GM12891 (cell line): Measurements from ENCODE around the gene UBE2U.

Experiments
- POLR2A ChIP-seq: IDR thresholded peaks from 2 replicates; pipeline ENCODE4 v1.6.1; 2011; ENCODE audit warnings: low read depth, low read length, control low read depth
- POLR2AphosphoS5 ChIP-seq: IDR thresholded peaks from 2 replicates; pipeline ENCODE4 v1.6.1; 2011; ENCODE audit warnings: low read depth, low read length, control low read depth
- SPI1 ChIP-seq: IDR thresholded peaks from 2 replicates; pipeline ENCODE4 v1.6.1; 2011; ENCODE audit warnings: low read depth, low read length, control low read depth
- TAF1 ChIP-seq: IDR thresholded peaks from 2 replicates; pipeline ENCODE4 v1.6.1; 2011; ENCODE audit warnings: low read depth, low read length, control low read depth

DNA sequence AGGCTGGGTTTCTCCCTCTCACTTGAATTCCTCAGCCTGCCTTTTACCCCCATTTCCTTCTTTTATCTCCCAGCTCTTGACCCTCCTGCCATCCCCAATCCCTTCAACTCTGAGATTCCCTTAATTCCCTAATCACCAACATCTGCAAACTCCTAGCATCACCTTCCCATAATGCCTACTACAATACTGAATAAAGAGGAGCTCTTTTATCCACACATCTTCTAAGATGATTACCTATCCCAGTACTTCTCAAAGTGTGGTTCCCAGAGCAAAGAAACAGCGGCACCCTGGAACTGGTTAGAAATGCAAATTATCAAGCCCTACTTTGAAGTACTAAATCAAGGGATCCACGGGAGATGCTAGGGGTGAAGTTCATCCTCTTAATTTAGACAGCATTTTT is 21.2 kb upstream of the UBE2U start:
- TF ChIP-seq POLR2A (no peak), POLR2AphosphoS5 (no peak), TAF1 (no peak), SPI1 (no peak)
